Spleen (tissue), 7 donors: ENCODE results near the gene GAB2.

Experiments used
- POLR2A ChIP-seq, 3 donors: fragments of 450-650 bp; IDR thresholded peaks; one replicate each; pipeline ENCODE4 v1.5.1; 2017; ENCODE audit warnings: antibody characterized with exemption in 3 of 3, mild to moderate bottlenecking in 1 of 3
- TF ChIP-seq, protein P1 (sequence below), 11 experiments: fragments of 200-600 bp in 7 of 11; fragments of 450-650 bp in 4 of 11; sonication (generic) in 4 of 11; IDR thresholded peaks in 8 of 11; conservative IDR thresholded peaks in 3 of 11; 1 replicate in 7 of 11; 2 replicates in 4 of 11; pipeline versions ENCODE4 v1.4.0 to v1.8.0; 2016 to 2021; ENCODE audit warnings: antibody characterized with exemption in 11 of 11, inconsistent platforms in 4 of 11, mild to moderate bottlenecking in 1 of 11
- donor health status: DM: no; HTN: no; CAD: no; lungs with moderate emphysema.
- donor health status: DM: no; HTN: no; CAD: no.
- donor health status: DM: no; HTN: no; CAD: no.

DNA sequence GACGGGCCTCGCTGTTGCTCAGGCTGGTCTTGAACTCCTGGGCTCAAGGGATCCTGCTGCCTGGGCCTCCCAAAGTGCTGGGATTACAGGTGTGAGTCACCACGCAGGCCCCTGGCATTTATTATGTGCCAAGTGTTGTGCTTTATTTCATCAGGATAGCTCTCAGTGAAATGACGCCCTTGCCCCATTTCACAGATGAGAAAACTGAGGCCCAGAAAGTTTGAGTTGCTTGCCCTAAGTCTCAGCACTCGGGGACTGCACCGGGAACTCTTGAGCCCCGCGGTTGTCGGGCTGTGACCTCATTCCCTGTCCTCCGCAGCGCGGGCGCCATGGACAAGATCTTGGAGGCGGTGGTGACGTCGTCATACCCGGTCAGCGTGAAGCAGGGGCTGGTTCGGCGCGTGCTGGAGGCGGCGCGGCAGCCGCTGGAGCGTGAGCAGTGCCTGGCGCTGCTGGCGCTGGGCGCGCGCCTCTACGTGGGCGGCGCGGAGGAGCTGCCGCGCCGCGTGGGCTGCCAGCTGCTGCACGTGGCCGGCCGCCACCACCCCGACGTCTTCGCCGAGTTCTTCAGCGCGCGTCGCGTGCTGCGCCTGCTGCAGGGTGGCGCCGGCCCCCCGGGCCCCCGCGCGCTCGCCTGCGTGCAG lies 221.6 kb downstream of the GAB2 start:
- TF ChIP-seq, protein P1, sequence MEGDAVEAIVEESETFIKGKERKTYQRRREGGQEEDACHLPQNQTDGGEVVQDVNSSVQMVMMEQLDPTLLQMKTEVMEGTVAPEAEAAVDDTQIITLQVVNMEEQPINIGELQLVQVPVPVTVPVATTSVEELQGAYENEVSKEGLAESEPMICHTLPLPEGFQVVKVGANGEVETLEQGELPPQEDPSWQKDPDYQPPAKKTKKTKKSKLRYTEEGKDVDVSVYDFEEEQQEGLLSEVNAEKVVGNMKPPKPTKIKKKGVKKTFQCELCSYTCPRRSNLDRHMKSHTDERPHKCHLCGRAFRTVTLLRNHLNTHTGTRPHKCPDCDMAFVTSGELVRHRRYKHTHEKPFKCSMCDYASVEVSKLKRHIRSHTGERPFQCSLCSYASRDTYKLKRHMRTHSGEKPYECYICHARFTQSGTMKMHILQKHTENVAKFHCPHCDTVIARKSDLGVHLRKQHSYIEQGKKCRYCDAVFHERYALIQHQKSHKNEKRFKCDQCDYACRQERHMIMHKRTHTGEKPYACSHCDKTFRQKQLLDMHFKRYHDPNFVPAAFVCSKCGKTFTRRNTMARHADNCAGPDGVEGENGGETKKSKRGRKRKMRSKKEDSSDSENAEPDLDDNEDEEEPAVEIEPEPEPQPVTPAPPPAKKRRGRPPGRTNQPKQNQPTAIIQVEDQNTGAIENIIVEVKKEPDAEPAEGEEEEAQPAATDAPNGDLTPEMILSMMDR (IDR thresholded peaks at IDR 0.05 in 8 of 11, conservative IDR thresholded peaks at IDR 0.05 in 3 of 11), result no peak
- TF ChIP-seq POLR2A (IDR thresholded peaks at IDR 0.05), result no peak
